Memory B cell (primary cell): Measurements from ENCODE around the gene CUEDC1.
A peak's percentile ranks its signal among the peaks of the same experiment; 100 is the strongest.

Source experiments
- ATAC-seq: fragments of 150-1000 bp; cut with Tn5 transposase; 2 replicates; pipeline ENCODE4 v1.10.0; 2021; ENCODE audit warnings: low read depth, mild to moderate bottlenecking, moderate library complexity
- DNase-seq, 2 donors: peaks; one replicate each; pipeline ENCODE4 v3.0.0; 2022; ENCODE audit warnings: low spot score in 2 of 2
- H3K27ac Mint-ChIP-seq: one replicate; pipeline ENCODE4 v1.8.0; 2022; ENCODE audit warnings: mild to moderate bottlenecking, moderate library complexity, mixed read lengths
- H3K27me3 Mint-ChIP-seq: one replicate; pipeline ENCODE4 v1.8.0; 2022; ENCODE audit warnings: mixed read lengths
- H3K36me3 Mint-ChIP-seq: one replicate; pipeline ENCODE4 v1.8.0; 2022; ENCODE audit warnings: mild to moderate bottlenecking, mixed read lengths
- H3K4me1 Mint-ChIP-seq: one replicate; pipeline ENCODE4 v1.8.0; 2022; ENCODE audit warnings: mixed read lengths
- H3K4me3 Mint-ChIP-seq: one replicate; pipeline ENCODE4 v1.8.0; 2022; ENCODE audit warnings: mild to moderate bottlenecking, moderate library complexity, mixed read lengths
- H3K9me3 Mint-ChIP-seq: one replicate; pipeline ENCODE4 v1.8.0; 2022; ENCODE audit warnings: mixed read lengths

Gene CUEDC1

DNA sequence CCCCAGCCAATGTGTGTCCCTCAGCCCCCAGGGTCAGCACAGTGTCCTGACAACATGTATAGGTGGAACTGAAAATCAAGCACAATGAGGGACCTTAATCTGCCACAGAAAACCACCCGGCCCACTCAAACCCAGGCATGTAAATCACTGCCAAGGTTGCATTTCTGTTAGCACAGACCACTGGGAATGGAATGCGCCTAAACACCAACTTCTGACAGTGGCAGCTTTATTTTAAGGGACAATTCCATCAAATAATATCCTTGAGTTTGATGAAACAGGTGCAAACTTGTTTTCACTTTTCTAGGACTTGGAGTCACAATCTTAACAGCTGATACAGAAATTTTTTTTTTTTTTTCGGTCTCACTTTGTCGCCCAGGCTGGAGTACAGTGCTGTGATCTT lies 68.1 kb downstream of the CUEDC1 start:
- no peak overlapping the region for H3K4me3 Mint-ChIP-seq
- H3K36me3 Mint-ChIP-seq: no peaks in the 10 kb centered on the region
- H3K27ac Mint-ChIP-seq: no peak overlapping the region
- ATAC-seq (no peak), DNase-seq (no peak)
- no peaks in the 10 kb centered on the region for H3K4me1 Mint-ChIP-seq
- H3K27me3 Mint-ChIP-seq: peaks cover 16% of the 10 kb centered on the region
- no peaks in the 10 kb centered on the region for H3K9me3 Mint-ChIP-seq

DNA sequence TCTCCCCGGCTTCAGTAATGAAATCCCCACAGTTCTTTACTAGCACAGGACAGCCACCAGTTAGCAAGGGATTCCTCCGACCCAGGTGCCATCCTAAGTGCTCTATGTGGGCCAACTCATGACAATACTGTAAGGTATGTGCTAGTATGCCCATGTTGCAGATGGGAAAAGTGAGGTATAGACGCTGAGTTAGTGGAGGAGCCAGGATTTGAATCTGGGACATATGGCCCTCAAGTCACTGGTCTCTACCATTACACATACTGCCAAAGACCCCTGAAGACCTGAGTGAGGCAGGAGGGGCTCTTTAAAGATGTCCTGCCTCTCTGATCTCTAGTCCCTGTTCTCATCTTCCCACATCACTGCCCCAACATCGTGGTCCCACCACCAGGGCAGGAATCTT lies 69.2 kb downstream of the CUEDC1 start:
- no peak overlapping the region for H3K27ac Mint-ChIP-seq
- H3K4me3 Mint-ChIP-seq: no peak overlapping the region
- no peak for DNase-seq
- no peaks in the 10 kb centered on the region for H3K9me3 Mint-ChIP-seq
- no peaks in the 10 kb centered on the region for H3K36me3 Mint-ChIP-seq
- ATAC-seq: no peak
- peaks cover 8% of the 10 kb centered on the region for H3K27me3 Mint-ChIP-seq
- H3K4me1 Mint-ChIP-seq: no peaks in the 10 kb centered on the region

DNA sequence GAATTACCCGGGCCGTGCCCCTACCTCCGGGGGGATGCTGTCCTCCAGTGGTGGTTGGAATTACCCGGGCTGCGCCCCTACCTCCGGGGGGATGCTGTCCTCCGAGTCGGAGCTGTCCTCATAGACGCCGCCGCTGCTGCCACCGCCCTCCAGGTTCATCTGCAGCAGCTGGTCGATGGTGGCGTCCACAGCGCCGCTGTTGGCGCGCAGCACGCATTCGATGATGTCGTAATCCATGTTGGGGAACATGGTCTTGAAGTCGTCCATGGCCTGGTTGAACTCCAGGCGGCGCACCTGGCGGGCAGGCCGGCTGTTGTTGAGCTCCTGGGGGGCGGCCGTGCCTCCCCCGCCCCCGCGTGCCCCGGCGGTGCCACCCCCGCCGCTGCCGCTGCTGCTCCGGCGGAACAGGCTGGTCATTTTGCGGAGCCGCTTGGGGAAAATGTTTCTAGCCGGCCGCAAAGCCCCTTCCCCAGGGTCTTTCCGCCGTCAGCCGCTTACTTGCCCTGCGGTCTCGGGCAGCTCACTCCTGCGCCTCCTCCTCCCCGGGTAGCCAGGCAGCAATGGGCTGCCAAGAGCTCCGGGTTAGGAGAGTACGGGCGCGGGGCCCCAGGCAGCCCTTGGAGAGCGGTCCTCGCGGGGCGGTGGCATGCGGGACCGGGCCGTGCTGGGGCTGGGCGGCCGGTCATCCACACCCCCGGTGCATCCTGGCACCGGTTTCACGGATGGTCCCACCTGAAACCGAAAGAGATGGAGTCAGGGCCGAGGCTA lies 69.9 kb downstream of the CUEDC1 start:
- Mint-ChIP-seq H3K4me3 (no peak overlapping the region), H3K9me3 (no peaks in the 10 kb centered on the region), H3K4me1 (no peaks in the 10 kb centered on the region), H3K27ac (no peak overlapping the region), H3K36me3 (no peaks in the 10 kb centered on the region), H3K27me3 (peaks cover 9% of the 10 kb centered on the region)
- no peak for ATAC-seq
- DNase-seq: no peak

DNA sequence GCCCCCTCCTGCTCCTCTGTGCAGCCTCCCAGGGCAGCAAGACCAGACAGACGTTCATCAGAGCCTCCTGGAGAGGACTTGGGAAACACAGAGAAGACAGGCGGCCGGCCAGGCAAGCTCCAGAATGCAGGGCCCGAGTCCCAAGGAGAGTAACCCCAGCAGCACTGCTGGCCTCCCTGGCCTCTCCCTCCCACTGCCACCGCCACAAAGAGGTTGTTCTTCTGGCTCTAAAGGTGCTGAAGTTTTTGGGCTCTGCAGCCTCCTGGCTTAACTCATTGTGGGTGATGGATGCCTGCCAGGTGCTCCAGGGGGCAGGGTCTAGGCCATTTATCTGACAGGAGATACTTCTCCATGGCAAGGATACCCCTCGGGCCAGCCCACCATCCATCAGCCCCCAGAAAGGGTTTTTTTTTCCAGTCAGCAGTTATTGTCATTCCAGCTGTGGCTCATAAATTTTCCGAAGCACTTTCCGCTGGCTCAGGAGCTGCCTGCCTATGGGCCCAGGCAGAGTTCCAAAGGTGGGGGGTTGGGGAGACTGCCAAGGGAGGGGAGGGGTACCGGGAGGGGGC lies 73.3 kb downstream of the CUEDC1 start:
- no peak for ATAC-seq
- no peaks in the 10 kb centered on the region for H3K4me1 Mint-ChIP-seq
- no peaks in the 10 kb centered on the region for H3K9me3 Mint-ChIP-seq
- peaks cover 18% of the 10 kb centered on the region for H3K27me3 Mint-ChIP-seq
- H3K36me3 Mint-ChIP-seq: no peaks in the 10 kb centered on the region
- H3K4me3 Mint-ChIP-seq: no peak overlapping the region
- DNase-seq: no peak
- no peak overlapping the region for H3K27ac Mint-ChIP-seq

DNA sequence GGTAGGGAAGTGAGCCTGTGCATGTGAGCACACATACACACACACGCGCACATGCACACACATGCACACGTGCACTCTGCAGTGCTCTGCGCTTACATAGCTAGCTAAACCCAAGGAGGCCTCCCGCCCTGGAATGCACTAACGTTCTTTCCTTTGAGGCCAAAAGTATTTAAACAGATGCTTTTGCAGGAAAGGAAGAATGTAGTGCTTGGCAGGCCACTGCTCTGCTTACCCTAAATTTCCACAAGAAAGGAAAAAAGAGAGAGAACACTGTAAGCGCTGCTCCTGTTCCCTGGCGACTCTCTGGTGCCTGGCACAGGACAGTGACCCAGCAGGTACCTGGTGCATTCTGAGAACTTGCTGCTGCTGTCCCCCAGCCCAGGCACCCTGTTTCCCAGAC lies 74.1 kb downstream of the CUEDC1 start:
- H3K36me3 Mint-ChIP-seq: no peaks in the 10 kb centered on the region
- H3K9me3 Mint-ChIP-seq: no peaks in the 10 kb centered on the region
- no peak for DNase-seq
- H3K27me3 Mint-ChIP-seq: peaks cover 21% of the 10 kb centered on the region
- H3K27ac Mint-ChIP-seq: no peak overlapping the region
- no peak for ATAC-seq
- no peak overlapping the region for H3K4me3 Mint-ChIP-seq
- no peaks in the 10 kb centered on the region for H3K4me1 Mint-ChIP-seq

DNA sequence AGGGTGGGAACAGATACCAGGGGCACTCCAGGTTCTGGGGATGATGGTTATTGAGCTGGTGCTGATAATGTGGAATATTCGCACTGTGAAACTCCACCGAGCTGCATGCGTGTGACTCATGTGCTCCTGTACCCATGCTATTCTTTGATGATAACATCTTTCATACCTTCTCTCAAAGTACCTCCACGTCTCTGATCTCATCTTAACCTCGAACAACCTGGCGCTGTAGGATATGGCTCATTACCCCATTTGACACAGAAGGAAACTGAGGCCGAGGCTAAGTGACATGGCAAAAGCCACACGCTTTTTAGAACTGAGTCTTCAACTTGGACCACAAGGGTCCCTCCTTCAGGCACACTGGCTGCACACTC lies 75.1 kb downstream of the CUEDC1 start:
- H3K36me3 Mint-ChIP-seq: no peaks in the 10 kb centered on the region
- no peaks in the 10 kb centered on the region for H3K9me3 Mint-ChIP-seq
- no peak overlapping the region for H3K4me3 Mint-ChIP-seq
- DNase-seq (no peak), ATAC-seq (no peak)
- no peak overlapping the region for H3K27ac Mint-ChIP-seq
- H3K27me3 Mint-ChIP-seq: peaks cover 27% of the 10 kb centered on the region
- no peaks in the 10 kb centered on the region for H3K4me1 Mint-ChIP-seq

DNA sequence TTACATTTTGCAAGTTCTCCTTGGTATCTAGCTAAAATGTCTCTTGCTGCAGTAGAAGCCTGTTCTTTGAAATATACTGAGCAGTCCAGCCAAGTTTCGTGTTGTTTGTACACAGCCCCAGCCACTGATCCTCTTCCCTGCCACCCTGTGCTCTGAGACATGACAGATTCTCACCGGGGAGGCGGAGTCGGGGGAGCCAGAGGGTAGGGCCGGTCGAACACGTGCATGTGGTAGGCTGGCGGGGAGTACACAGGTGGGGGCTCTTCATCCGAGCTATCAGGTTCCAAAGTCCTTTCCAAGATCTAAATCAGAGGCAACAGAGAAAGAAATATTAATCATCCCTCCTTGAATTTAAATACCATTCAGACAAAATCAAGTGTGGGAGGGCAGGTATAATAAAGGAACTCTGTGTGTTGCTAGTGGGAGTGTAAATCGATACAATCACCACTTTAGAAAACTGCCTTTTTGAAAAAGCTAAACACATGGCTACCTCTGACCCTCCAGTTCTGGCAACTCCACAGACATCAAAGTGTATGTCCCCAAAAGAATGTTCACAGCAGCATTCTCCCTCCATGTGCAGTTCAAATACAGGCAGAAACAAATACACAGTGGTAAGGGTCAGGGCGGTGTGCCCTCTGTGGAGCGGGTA lies 75.7 kb downstream of the CUEDC1 start:
- H3K4me3 Mint-ChIP-seq: no peak overlapping the region
- H3K36me3 Mint-ChIP-seq: no peaks in the 10 kb centered on the region
- no peak for DNase-seq

DNA sequence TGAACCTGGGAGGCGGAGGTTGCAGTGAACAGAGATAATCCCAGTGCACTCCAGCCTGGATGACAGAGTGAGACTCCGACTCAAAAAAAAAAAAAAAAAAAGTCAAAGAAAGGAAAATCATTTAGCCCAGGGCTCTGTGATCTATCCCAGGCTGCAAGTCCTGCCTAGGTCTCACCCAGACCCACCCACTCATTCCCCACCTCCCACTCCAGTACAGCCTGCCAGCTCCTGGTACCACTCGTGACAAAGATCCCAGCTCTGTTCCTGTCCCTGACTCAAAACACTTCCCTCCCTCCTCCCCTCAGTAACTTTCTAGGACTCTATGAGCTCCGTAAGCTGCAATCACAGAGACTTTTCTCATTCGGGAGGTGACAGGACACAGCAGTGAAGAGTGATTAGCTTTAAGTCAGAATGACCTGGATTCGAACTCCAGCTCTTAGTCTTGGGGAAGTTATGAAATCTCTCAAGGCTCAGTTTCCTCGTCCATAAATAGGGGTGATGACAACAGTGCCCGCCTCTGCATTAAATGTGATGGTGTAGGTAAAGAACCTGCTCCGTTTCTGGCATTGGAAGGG lies 77.3 kb downstream of the CUEDC1 start:
- H3K4me1 Mint-ChIP-seq: peaks cover 6% of the 10 kb centered on the region
- peaks cover 29% of the 10 kb centered on the region for H3K27me3 Mint-ChIP-seq
- H3K36me3 Mint-ChIP-seq: no peaks in the 10 kb centered on the region
- H3K27ac Mint-ChIP-seq: no peak overlapping the region
- no peak overlapping the region for H3K4me3 Mint-ChIP-seq
- DNase-seq: no peak
- no peak for ATAC-seq
- no peaks in the 10 kb centered on the region for H3K9me3 Mint-ChIP-seq

More for the DNA sequence above, 75.7 kb downstream of the CUEDC1 start:
- ATAC-seq: no peak
- H3K27me3 Mint-ChIP-seq: peaks cover 26% of the 10 kb centered on the region
- H3K4me1 Mint-ChIP-seq: no peaks in the 10 kb centered on the region
- H3K27ac Mint-ChIP-seq: no peak overlapping the region
- no peaks in the 10 kb centered on the region for H3K9me3 Mint-ChIP-seq

DNA sequence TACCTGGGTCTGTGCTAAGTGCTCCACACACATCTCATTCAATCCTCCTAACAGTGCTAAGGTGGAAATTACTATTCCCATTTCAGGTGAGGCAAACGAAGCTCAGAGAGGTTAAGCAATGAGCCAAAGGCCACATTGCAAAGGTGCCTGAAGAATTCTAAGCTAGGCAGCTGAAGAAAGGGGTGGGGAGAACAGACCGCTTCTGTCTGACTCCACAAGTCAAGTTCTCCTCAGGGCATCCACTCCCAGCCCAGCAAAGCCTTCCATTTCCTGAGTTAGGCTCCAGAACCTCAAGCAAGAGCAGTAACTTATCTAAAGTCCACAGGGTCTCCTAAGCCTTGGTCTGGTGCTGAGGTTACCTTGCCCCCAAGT lies 78.4 kb downstream of the CUEDC1 start:
- Mint-ChIP-seq H3K36me3 (no peaks in the 10 kb centered on the region), H3K9me3 (no peaks in the 10 kb centered on the region), H3K27me3 (peaks cover 32% of the 10 kb centered on the region), H3K27ac (no peak overlapping the region), H3K4me3 (no peak overlapping the region), H3K4me1 (peaks cover 6% of the 10 kb centered on the region)
- no peak for ATAC-seq
- no peak for DNase-seq

DNA sequence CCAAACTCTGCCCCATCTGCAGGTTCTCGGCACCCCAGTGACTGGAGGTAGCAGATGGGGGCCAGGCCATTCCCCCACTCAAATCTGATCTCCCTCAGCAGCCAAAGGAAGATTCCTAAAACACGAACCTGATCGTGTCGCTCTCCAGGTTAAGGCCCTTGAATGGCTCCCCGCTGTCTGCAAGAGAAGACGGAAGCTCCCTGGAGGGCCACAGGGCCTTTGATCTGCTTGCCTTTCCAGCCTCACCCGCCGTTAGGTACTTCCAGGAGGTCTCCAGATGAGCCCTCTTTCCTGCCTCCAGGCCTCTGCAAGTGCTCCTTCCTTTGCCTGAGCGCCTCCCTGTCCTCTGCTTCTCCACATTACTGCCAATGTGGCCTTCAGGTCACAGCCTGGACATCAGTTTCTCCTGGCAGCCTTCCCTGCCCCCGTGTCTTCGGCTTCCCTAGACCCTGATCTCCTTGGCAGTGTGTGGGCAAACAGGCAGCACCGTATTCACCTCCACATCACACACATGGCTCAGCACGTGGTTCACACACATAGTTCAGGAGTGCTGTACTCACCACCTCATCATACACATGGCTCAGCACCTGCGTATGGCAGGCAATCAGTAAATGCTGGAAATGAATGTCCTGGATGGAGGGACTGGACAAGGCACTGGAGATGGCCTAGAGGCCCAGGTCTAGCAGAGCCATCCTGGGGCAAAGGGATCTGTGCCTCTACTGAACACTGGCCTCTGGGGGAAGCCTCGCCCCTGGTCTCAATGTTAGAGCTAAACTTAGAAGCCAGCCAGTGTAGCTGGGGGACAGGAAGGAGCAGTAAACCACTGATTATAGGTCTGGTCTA lies 79.0 kb downstream of the CUEDC1 start:
- Mint-ChIP-seq H3K36me3 (no peaks in the 10 kb centered on the region), H3K4me1 (peaks cover 6% of the 10 kb centered on the region), H3K9me3 (no peaks in the 10 kb centered on the region), H3K4me3 (no peak overlapping the region), H3K27ac (no peak overlapping the region), H3K27me3 (peaks cover 33% of the 10 kb centered on the region)
- no peak for ATAC-seq
- no peak for DNase-seq

DNA sequence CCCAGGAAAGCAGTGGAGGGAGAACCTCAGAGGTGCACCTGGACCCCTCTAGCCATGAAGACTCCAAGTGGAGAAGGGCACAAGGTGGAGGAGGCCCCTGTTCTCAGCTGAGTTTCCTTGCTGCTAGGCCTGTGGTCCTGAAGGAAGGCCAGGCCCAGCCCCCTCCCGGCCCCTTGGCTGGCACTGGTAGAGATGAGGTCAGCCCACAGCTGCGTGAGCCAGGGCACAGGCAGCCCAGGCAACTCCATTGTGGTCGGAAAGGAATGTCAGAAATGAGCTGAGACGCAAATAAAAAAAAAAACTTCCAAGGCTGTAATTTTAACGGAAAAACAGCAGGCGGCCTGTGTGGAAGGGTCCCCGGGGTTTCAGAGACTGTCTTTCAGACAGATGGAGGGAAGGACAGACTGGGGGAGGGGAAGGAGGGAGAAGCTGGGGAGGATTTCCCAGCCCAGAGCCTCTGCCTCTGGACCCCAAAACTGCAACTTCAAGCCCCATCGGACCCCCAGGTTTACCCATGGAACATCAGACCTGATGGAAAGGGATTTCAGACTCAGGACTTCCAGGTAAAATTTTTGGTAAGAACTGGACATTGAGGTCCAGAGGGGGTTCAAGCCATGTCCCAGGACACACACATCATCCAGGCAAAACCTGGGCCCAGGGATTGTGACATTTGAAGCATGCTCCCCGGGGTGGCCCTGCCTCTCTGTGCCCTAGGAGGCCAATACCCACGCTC lies 79.8 kb downstream of the CUEDC1 start:
- Mint-ChIP-seq H3K4me3 (no peak overlapping the region), H3K27me3 (peaks cover 31% of the 10 kb centered on the region), H3K4me1 (peaks cover 6% of the 10 kb centered on the region), H3K27ac (no peak overlapping the region), H3K36me3 (no peaks in the 10 kb centered on the region), H3K9me3 (no peaks in the 10 kb centered on the region)
- no peak for DNase-seq
- no peak for ATAC-seq

DNA sequence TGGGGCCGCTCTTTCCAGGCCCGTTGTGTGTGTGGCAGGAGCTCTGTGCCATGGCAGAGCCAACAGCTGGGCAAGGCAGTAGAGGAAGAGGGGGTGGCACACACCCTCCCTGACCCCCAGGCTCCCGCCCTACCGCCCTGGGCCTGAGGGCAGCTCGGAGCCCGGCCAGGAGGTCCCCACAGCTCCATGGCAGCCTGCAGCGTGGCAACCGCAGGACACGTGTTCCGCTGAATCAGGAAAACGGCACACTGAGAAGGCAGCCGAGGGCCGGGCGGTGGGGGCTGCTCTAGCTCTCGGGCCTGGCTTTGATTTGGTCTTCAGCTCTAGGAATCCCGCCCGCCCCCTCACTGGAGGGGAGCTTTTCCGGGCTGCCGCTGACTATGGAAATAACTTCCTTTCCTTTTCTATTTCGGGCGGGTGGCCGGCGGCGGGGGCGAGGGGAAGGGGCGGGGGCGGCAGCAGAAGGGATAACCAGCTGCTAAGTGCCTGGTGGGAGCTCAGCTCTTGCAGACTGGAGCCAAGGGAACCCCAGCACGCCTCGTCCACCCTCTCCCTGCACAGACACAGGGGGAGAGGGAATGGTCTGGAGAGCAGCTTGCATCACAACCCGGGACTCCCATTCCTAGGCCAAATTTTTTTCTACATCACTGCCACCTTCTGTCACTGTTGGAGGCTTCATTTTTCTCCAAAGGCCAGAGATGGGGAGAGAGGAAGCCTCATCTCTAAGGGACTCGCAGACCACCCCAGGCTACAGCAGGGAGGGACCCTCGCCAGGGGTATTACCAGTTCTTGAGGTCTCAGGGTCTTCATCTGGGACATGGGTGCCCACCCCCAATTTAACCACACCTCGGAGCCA lies 80.5 kb downstream of the CUEDC1 start:
- no peaks in the 10 kb centered on the region for H3K36me3 Mint-ChIP-seq
- peaks cover 26% of the 10 kb centered on the region for H3K27me3 Mint-ChIP-seq
- H3K27ac Mint-ChIP-seq: no peak overlapping the region
- DNase-seq (no peak), ATAC-seq (peak; percentile 58)
- H3K9me3 Mint-ChIP-seq: no peaks in the 10 kb centered on the region
- peaks cover 6% of the 10 kb centered on the region for H3K4me1 Mint-ChIP-seq
- peak overlapping the region; percentile 15 for H3K4me3 Mint-ChIP-seq

DNA sequence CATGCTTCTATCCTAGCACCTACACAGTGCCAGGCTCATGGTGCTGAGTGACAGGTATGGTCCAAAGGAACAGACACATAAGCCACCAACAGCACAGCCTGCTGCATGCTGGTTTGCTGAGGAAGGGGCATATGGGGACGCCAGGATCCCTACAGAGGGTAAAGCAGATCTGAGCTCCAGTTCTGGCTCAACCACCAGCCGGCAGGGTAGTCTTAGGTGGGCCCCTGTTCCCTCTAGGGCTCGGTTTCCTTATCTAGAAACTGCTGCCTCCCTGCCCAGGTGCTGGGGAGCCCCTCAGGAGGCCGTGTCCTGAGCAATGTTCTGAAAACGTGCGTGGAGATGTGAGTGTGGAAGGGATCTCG lies 81.2 kb downstream of the CUEDC1 start:
- peaks cover 6% of the 10 kb centered on the region for H3K4me1 Mint-ChIP-seq
- no peak overlapping the region for H3K27ac Mint-ChIP-seq
- peaks cover 22% of the 10 kb centered on the region for H3K27me3 Mint-ChIP-seq
- DNase-seq (no peak), ATAC-seq (no peak)
- H3K4me3 Mint-ChIP-seq: peak overlapping the region; percentile 15
- H3K9me3 Mint-ChIP-seq: no peaks in the 10 kb centered on the region
- H3K36me3 Mint-ChIP-seq: no peaks in the 10 kb centered on the region
